Body of pancreas (tissue), 4 donors: ENCODE results near the gene CSKMT. TPM values are rescaled to one million over a fixed set of nuclear protein-coding genes. Genes with fewer than 3 reads are reported as not detected.
A peak's percentile ranks its signal among the peaks of the same experiment; 100 is the strongest.
"Not testable (repeated sequence)": the region's sequence is repeated elsewhere in the genome, so short reads cannot be mapped to it uniquely, and the experiment has no call there.

ENCODE experiments used
- ATAC-seq: fragments of 150-250 bp; one replicate; pipeline ENCODE4 v1.9.1; 2016
- DNase-seq, 4 donors: peaks; one replicate each; pipeline ENCODE4 v3.0.0-alpha.2; 2019
- H3K27ac ChIP-seq, 4 donors: fragments of 200-600 bp; sonication (generic); 1 replicate in 3 of 4; 2 replicates in 1 of 4; pipeline versions ENCODE4 v1.5.1 to v1.6.1; 2016 to 2019; ENCODE audit warnings: mild to moderate bottlenecking in 1 of 4, mixed read lengths in 1 of 4, moderate library complexity in 1 of 4
- H3K27me3 ChIP-seq, 2 donors: fragments of 200-600 bp; sonication (generic); one replicate each; pipeline ENCODE4 v1.6.0; 2016; ENCODE audit warnings: mild to moderate bottlenecking in 1 of 2
- H3K36me3 ChIP-seq, 2 donors: fragments of 200-600 bp; sonication (generic); replicated peaks in 1 of 2; 2 replicates each; pipeline ENCODE4 v1.5.1; 2016; ENCODE audit warnings: low read depth in 2 of 2; ENCODE audit not compliant: insufficient read depth in 1 of 2
- H3K4me1 ChIP-seq: fragments of 200-600 bp; sonication (generic); one replicate; pipeline ENCODE4 v1.6.0; 2016
- H3K4me3 ChIP-seq, 2 donors: fragments of 200-600 bp; sonication (generic); 1 replicate in 1 of 2; 2 replicates in 1 of 2; pipeline ENCODE4 v1.5.1; 2016 to 2019
- H3K9me3 ChIP-seq, 3 donors: fragments of 200-600 bp; sonication (generic); 1 replicate in 2 of 3; 2 replicates in 1 of 3; pipeline ENCODE4 v1.5.1; 2016
- CTCF ChIP-seq, 7 experiments: fragments of 450-650 bp in 4 of 7; fragments of 200-600 bp in 3 of 7; sonication (generic) in 3 of 7; IDR thresholded peaks; one replicate each; pipeline ENCODE4 v1.5.1; 2016 to 2019; ENCODE audit warnings: antibody characterized with exemption in 7 of 7
- POLR2A ChIP-seq, 3 donors: fragments of 450-650 bp; IDR thresholded peaks; one replicate each; pipeline ENCODE4 v1.6.1; 2016; ENCODE audit warnings: antibody characterized with exemption in 3 of 3, mild to moderate bottlenecking in 2 of 3
- WGBS, 2 donors: methylation state at CpG; one replicate each; pipeline ENCODE4 v1.1.5; 2017; 5-methylcytosine and 5-hydroxymethylcytosine counted together
- intact Hi-C: fragments of 100-400 bp; cut with DNase I; formaldehyde crosslinking; loops from one replicate; pipeline ENCODE4 v1.15.1; 2023
- total RNA-seq, 2 donors: library from RNA; depleted of rRNA; stranded (reverse); fragments of >200 nt; gene quantifications; one replicate each; pipeline ENCODE4 v1.1.0, GENCODE V29; 2016

CSKMT gene
- 100 to 1,000 TPM in 1 of 2 donors, 1 to 10 TPM in 1; 5.4 to 110 TPM for total RNA-seq

DNA sequence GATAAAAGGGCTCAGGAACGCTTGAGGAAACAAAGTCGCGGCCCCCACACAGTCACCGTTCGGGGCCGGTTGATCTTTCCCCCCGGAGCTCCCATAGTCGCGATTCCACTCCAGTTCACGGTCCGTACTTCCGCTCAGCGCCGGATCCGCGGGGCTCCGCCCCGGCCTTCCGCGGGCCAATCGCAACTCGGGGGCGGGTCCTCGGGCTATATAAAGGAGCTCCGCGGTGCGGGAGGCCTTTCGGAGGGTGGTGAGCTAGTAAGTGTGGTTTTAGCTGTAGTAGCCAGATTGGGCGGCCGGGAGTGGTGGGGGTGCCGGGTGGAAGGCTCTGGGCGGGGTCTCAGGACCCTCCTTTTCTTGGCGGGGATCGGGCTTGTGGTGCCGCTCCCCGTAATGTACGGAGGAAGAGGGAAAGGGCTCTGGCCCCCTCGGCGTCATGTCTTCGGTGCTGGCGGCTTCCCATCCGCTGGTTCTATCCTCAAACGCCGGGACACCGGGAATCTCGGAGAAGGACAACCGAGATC is at the start of gene CSKMT, which contains the start of gene C11orf98:
Gene CSKMT (plus strand): TSS at position 238 of the 524 bp plus-strand sequence. CDS start 568 bp downstream, outside the sequence.
Gene C11orf98 (minus strand): TSS at position 136 of the 524 bp plus-strand sequence. CDS start 41 bp downstream, at position 95.
- Histone ChIP-seq H3K27ac (peak within 1 kb of the TSS; percentile 79 to 94 (median 84)), H3K4me1 (peaks cover 47% of the 10 kb centered on the region), H3K36me3 (peaks cover 0 to 2% of the 10 kb centered on the region in 2 donors), H3K27me3 (no peaks in the 10 kb centered on the region), H3K9me3 (no peaks in the 10 kb centered on the region), H3K4me3 (peak within 1 kb of the TSS; percentile 67 to 82)
- DNase-seq (peak; percentile 94 to 96 (median 95)), ATAC-seq (peak; percentile 95)
- TF ChIP-seq CTCF (IDR thresholded peaks at IDR 0.05), result no peak
- TF ChIP-seq POLR2A (IDR thresholded peaks at IDR 0.05), result peak; percentile 96 to 100 (median 99)
- intact Hi-C loops, result no loop called here
- WGBS, 2 donors, result 0 to 10% methylated on average over 2 to 47 of the region's 47 CpGs

DNA sequence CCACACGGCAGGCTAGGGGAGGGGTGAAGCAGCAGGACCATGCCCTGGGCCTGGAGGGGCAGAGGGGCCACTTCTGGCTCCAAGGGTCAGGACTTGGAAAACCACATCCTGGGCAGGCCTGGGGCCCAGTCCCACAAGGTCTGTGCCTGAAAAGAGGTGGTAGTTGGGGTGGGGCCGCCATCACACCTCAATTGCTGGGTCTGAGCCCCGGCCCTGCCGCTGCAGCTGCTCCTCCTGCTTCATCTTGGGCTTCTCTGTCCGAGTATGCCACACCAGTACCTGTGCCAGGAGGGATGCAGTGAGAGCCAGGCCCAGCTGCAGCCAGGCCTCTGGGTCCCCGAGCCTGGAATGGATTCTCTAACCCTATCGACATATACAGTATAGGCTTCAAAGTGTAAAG is 49.6 kb upstream of the CSKMT start:
- H3K36me3 ChIP-seq, result peaks cover 0 to 3% of the 10 kb centered on the region in 2 donors
- H3K9me3 ChIP-seq, result no peaks in the 10 kb centered on the region
- no peak overlapping the region for H3K4me3 ChIP-seq
- DNase-seq, result no peak
- no peak for ATAC-seq
- 73 to 89% methylated on average over 3 to 7 of the region's 7 CpGs for WGBS, 2 donors
- H3K27ac ChIP-seq, result no peak overlapping the region
- peaks cover 26% of the 10 kb centered on the region for H3K4me1 ChIP-seq
- intact Hi-C loops, result no loop called here
- no peaks in the 10 kb centered on the region for H3K27me3 ChIP-seq
- no peak for TF ChIP-seq CTCF (IDR thresholded peaks at IDR 0.05)
- TF ChIP-seq POLR2A (IDR thresholded peaks at IDR 0.05), result no peak

DNA sequence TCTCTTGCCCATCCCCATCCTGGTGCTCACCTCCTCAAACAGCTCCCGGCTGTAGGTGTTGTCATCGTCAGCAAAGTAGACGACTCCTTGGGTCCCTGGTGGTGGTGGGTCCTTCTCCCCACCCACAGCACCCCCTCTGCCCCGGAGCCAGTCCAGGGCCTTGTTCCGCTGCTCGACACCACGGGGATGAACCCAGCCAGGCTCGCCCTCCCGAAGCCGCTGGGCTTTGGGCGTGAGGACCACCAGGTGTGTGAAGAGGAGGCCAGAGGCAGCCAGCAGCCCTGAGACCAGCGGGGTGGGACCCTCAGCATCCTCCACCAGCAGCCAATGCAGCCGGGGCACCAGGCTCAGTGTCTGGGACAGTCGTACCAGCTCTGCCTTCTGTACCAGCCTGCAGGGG is 48.2 kb upstream of the CSKMT start:
- H3K4me3 ChIP-seq, intact Hi-C loops, DNase-seq, H3K36me3 ChIP-seq, H3K27me3 ChIP-seq, H3K27ac ChIP-seq, ATAC-seq, H3K9me3 ChIP-seq: not testable (repeated sequence)
- 95% methylated on average over 14 of the region's 14 CpGs; no CpG with 5 or more reads in 1 of the 2 donors for WGBS, 2 donors
- H3K4me1 ChIP-seq, result peaks cover 24% of the 10 kb centered on the region

DNA sequence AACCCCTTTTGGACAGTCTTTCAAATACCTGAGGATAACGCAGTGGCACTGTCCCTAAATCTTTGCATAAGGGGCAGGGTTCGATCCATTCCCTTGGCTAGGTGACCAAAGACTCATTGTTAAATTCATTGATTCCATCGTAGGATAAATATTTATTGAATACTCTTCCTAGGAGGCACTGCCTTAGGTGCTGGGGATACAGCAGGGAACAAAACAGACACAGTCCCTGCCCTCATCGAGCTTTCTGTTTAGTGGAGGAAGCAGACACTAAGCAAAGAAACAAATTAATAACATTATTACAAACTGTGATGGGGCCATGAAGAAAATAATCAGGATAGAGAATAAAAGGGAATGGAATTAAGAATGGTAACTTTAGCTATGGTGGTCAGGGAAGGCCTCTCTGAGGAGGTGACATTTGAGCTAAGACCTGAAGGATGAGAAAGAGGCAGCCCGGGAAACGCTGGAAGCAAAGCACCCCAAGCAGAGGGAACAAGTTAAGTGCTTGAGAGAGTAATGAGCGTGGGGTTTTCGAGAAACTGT is 44.0 kb upstream of the CSKMT start:
- Histone ChIP-seq H3K4me3 (peak overlapping the region; percentile 54 to 64), H3K4me1 (peaks cover 19% of the 10 kb centered on the region), H3K27ac (peak overlapping the region; percentile 40 to 86 (median 80)), H3K27me3 (no peaks in the 10 kb centered on the region), H3K9me3 (no peaks in the 10 kb centered on the region), H3K36me3 (peaks cover 9 to 15% of the 10 kb centered on the region in 2 donors)
- TF ChIP-seq CTCF (IDR thresholded peaks at IDR 0.05) (no peak), POLR2A (IDR thresholded peaks at IDR 0.05) (no peak)
- intact Hi-C loops, result no loop called here
- ATAC-seq (no peak), DNase-seq (no peak)
- 16 to 25% methylated on average over 8 of the region's 8 CpGs for WGBS, 2 donors

DNA sequence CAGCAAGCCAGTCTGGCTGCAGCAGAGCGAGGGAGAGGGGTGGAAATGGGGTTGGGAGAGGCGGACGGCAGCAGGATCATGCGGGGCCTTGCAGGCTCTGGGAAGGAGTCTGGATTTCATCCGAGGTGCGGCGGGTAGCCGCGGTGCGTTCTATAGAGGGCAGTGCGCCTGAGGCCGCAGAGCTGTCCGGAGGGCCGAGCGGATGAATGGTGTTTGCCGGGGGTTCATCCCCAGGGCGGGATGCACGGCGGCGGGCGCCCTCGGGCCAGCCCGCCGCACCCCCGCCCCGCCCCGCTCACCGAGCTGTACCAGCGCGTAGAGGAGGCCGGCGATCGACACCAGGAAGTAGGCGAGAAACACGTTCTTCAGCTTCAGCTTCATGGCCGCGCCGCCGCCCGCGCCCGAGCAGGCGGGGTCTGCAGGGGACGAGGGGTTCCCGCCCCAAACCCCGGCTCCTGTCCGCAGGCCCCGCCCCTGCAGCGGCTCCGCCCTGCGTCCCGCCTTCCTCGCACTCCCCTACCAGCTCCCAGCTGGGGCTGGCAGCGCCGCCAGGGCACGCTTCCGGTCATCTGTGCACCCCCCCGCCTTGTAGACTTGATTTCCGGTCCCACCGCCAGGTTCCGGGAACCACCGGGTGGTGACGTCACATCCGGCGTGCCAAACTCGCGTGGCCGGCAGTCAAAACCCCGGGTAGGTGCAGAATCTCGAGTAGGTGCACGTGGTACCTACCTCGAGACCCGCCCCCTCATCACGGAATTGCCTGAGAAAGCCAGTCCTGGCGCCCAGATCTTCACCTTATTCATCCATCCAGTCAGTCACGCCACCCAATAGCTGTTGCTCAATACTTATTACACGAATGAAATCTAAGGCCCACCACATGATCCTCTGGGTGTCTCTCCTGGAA is 43.3 kb upstream of the CSKMT start, which contains the start of gene B3GAT3:
Gene B3GAT3 (minus strand): TSS at position 420 of the 904 bp plus-strand sequence. CDS start 39 bp downstream, at position 381.
- intact Hi-C loops, result no loop called here
- TF ChIP-seq CTCF (IDR thresholded peaks at IDR 0.05) (peak in 4 of 7 experiments; percentile 37 to 54 (median 52)), POLR2A (IDR thresholded peaks at IDR 0.05) (peak; percentile 58 to 82 (median 72))
- H3K27ac ChIP-seq, result peak within 1 kb of the TSS; percentile 40 to 86 (median 80)
- H3K9me3 ChIP-seq, result no peaks in the 10 kb centered on the region
- no peaks in the 10 kb centered on the region for H3K27me3 ChIP-seq
- ATAC-seq, result peak; percentile 99
- DNase-seq, result peak; percentile 99
- H3K4me1 ChIP-seq, result peaks cover 19% of the 10 kb centered on the region
- H3K36me3 ChIP-seq, result peaks cover 15 to 23% of the 10 kb centered on the region in 2 donors
- 0 to 1% methylated on average over 6 to 69 of the region's 77 CpGs for WGBS, 2 donors
- H3K4me3 ChIP-seq, result peak within 1 kb of the TSS; percentile 54 to 64
